Spleen (tissue), 11 donors: ENCODE results near the gene HSF4. TPM values are rescaled to one million over a fixed set of nuclear protein-coding genes. Genes with fewer than 3 reads are reported as not detected.
A peak's percentile ranks its signal among the peaks of the same experiment; 100 is the strongest.

ENCODE experiments used
- DNase-seq: peaks from one replicate; pipeline ENCODE4 v3.0.0-alpha.2; 2020
- H3K27ac ChIP-seq, 8 donors: fragments of 200-600 bp; sonication (generic) in 7 of 8; 1 replicate in 4 of 8; 2 replicates in 4 of 8; pipeline versions ENCODE4 v1.5.0 to v1.8.0; 2016 to 2021; ENCODE audit warnings: inconsistent platforms in 4 of 8, mild to moderate bottlenecking in 4 of 8, moderate library complexity in 1 of 8
- H3K27me3 ChIP-seq, 7 donors: fragments of 200-600 bp; sonication (generic) in 6 of 7; replicated peaks in 1 of 7; 1 replicate in 4 of 7; 2 replicates in 3 of 7; pipeline versions ENCODE4 v1.5.0 to v1.8.0; 2016 to 2021; ENCODE audit warnings: inconsistent platforms in 3 of 7, mild to moderate bottlenecking in 1 of 7
- H3K36me3 ChIP-seq, 6 donors: fragments of 200-600 bp; sonication (generic) in 5 of 6; 1 replicate in 4 of 6; 2 replicates in 2 of 6; pipeline versions ENCODE4 v1.5.0 to v1.8.0; 2016 to 2021; ENCODE audit warnings: inconsistent platforms in 2 of 6
- H3K4me1 ChIP-seq, 6 donors: fragments of 200-600 bp; sonication (generic) in 5 of 6; 1 replicate in 3 of 6; 2 replicates in 3 of 6; pipeline versions ENCODE4 v1.5.0 to v1.8.0; 2016 to 2021; ENCODE audit warnings: inconsistent platforms in 3 of 6
- H3K4me3 ChIP-seq, 8 donors: fragments of 200-600 bp; sonication (generic) in 7 of 8; 1 replicate in 4 of 8; 2 replicates in 4 of 8; pipeline versions ENCODE4 v1.5.0 to v1.8.0; 2016 to 2021; ENCODE audit warnings: inconsistent platforms in 4 of 8, mild to moderate bottlenecking in 4 of 8, moderate library complexity in 2 of 8
- H3K9me3 ChIP-seq, 8 donors: fragments of 200-600 bp; sonication (generic) in 7 of 8; 1 replicate in 4 of 8; 2 replicates in 4 of 8; pipeline versions ENCODE4 v1.5.0 to v1.8.0; 2016 to 2021; ENCODE audit warnings: inconsistent platforms in 4 of 8
- POLR2A ChIP-seq, 3 donors: fragments of 450-650 bp; IDR thresholded peaks; one replicate each; pipeline ENCODE4 v1.5.1; 2017; ENCODE audit warnings: antibody characterized with exemption in 3 of 3, mild to moderate bottlenecking in 1 of 3
- POLR2AphosphoS5 ChIP-seq, 3 donors: sonication (generic); formaldehyde crosslinking; IDR thresholded peaks; one replicate each; pipeline ENCODE4 v1.5.1; 2017; ENCODE audit warnings: antibody characterized with exemption in 3 of 3
- WGBS, 5 donors: extraction: QIAGEN DNeasy Blood & Tissue Kit in 3 of 5; methylation state at CpG; one replicate each; pipeline versions ENCODE4 v1.1.5 to v1.1.7; 2013 to 2018; 5-methylcytosine and 5-hydroxymethylcytosine counted together
- intact Hi-C: fragments of 100-400 bp; cut with DNase I; formaldehyde crosslinking; loops from one replicate; pipeline ENCODE4 v1.15.0; 2023; ENCODE audit warnings: low total_unique reads
- polyA plus RNA-seq, 3 donors: library from polyadenylated mRNA; stranded (reverse); fragments of 200-250 nt; gene quantifications; one replicate each; pipeline ENCODE4 v1.2.1, GENCODE V29; 2013
- total RNA-seq, 7 donors: library from RNA; depleted of rRNA in 3 of 7; stranded (reverse); fragments of >200 nt in 3 of 7; fragmentation: NEBNext Ultra II Directional in 4 of 7; extraction: Animal tissue kit (Norgen Biotek cat#: 25700) in 4 of 7; gene quantifications; one replicate each; pipeline versions ENCODE4 v1.1.0 to v1.2.1, GENCODE V29; 2016 to 2021
- TF ChIP-seq, protein P1 (sequence below), 11 experiments: fragments of 200-600 bp in 7 of 11; fragments of 450-650 bp in 4 of 11; sonication (generic) in 4 of 11; IDR thresholded peaks in 8 of 11; conservative IDR thresholded peaks in 3 of 11; 1 replicate in 7 of 11; 2 replicates in 4 of 11; pipeline versions ENCODE4 v1.4.0 to v1.8.0; 2016 to 2021; ENCODE audit warnings: antibody characterized with exemption in 11 of 11, inconsistent platforms in 4 of 11, mild to moderate bottlenecking in 1 of 11
- donor health status: healthy with polysubstance abuse.
- donor health status: DM: no; HTN: no; CAD: no; lungs with moderate emphysema.
- donor health status: DM: no; HTN: no; CAD: no.
- donor health status: Bipolar disorder and iron deficiency.
- donor health status: healthy.
- donor health status: DM: no; HTN: no; CAD: no.
- donor health status: DM: yes; HTN: yes; CAD: no.

Gene HSF4
- total and polyA plus RNA-seq, 10 donors = 11.5 to 43.7 (median 20.3) TPM

DNA sequence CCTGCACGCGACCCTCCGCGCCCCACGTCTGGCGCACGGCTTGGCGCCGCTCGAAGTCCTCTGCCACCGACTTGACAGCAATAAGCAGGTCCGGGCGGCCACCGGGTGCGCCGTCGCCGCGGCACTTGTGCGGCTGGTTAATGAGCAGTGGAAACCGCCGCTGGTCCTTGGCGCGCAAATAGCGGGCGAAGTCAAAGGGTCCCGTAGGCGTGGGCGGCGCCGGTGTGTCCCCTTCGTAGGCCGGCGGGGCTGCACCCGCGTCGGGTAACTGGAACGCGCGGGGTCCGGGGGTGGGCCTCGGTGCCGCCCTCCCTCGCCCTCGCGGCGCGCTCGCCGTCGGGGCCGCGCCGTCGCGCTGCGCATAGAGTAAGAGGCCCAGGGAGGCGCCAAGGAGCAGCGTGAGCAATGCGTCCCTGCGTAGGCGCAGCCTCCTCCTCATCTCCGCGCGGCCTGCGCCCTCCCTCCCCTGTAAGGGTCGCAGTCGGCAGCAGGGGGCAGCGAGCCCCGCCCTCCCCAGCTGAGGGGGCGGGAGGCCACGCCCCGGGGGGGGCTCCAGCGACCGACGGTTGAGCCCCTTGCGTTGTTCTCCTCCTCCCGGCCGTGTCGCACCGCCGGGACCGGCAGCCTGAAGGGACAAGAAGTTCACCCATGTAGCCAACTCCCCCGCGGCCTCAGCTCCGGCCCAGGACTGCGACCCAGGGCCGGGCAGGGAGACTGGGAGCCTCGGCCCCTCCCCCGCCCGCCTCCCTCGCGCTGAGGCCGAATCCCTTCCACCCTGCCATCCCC lies 14.3 kb upstream of the HSF4 start:
- DNase-seq = peak; percentile 79
- 10 to 18% (median 11%) methylated on average over 21 to 94 of the region's 94 CpGs for WGBS, 5 donors
- intact Hi-C loops = loop anchor here (5.0 kb wide), 1 partner anchor 173 kb away; no protein-coding TSS in a partner anchor
- TF ChIP-seq POLR2A (IDR thresholded peaks at IDR 0.05) = no peak
- peak; percentile 13 to 79 (median 55) for TF ChIP-seq POLR2AphosphoS5 (IDR thresholded peaks at IDR 0.05)
- TF ChIP-seq, protein P1, sequence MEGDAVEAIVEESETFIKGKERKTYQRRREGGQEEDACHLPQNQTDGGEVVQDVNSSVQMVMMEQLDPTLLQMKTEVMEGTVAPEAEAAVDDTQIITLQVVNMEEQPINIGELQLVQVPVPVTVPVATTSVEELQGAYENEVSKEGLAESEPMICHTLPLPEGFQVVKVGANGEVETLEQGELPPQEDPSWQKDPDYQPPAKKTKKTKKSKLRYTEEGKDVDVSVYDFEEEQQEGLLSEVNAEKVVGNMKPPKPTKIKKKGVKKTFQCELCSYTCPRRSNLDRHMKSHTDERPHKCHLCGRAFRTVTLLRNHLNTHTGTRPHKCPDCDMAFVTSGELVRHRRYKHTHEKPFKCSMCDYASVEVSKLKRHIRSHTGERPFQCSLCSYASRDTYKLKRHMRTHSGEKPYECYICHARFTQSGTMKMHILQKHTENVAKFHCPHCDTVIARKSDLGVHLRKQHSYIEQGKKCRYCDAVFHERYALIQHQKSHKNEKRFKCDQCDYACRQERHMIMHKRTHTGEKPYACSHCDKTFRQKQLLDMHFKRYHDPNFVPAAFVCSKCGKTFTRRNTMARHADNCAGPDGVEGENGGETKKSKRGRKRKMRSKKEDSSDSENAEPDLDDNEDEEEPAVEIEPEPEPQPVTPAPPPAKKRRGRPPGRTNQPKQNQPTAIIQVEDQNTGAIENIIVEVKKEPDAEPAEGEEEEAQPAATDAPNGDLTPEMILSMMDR (IDR thresholded peaks at IDR 0.05 in 8 of 11, conservative IDR thresholded peaks at IDR 0.05 in 3 of 11) = peak in 1 of 11 experiments; percentile 34
- Histone ChIP-seq H3K4me1 (peaks cover 11 to 46% (median 31%) of the 10 kb centered on the region in 6 donors), H3K27me3 (peaks cover 0 to 46% (median 23%) of the 10 kb centered on the region in 7 donors), H3K9me3 (no peaks in the 10 kb centered on the region), H3K4me3 (peak overlapping the region; percentile 38 to 73 (median 49)), H3K27ac (peak overlapping the region; percentile 57 to 85 (median 80)), H3K36me3 (peaks cover 0 to 52% (median 35%) of the 10 kb centered on the region in 6 donors)

DNA sequence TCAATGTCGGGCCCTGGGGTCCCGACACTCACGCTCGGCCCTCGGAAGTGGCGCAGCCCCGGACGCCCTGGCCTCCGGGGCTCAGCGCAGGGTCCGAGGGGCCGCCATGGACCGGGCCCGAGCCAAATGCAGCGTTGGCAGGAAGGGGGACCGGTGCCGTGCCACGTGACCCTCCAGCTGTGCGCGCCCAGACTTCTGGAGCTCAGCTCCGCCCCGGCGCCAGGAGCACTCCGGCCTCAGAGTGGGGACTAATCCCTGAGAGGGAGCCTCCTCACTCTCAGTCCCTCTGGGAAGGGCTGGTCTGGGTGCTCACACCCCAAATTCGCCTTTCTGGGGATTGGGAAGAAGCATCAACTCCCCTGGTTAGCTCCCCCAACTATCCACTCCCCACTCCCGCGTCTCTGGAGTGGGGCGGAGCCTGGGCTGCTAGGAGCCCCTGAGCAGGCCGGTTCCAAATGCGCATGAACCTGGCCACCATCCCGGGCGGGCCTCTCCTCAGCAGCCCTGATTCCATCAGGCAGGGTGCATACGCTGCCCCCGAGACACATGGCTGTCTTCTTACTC lies 13.6 kb upstream of the HSF4 start, which contains the start of gene B3GNT9:
Gene B3GNT9, minus strand, starts transcription at position 166 of the 564 bp plus-strand sequence. CDS start 513 bp downstream, outside the sequence.
- peak in 2 of 3 donors; percentile 66 to 76 for TF ChIP-seq POLR2AphosphoS5 (IDR thresholded peaks at IDR 0.05)
- TF ChIP-seq POLR2A (IDR thresholded peaks at IDR 0.05) = no peak
- H3K36me3 ChIP-seq = peaks cover 0 to 45% (median 28%) of the 10 kb centered on the region in 6 donors
- DNase-seq = peak; percentile 86
- 2 to 7% (median 3%) methylated on average over 30 to 34 of the region's 34 CpGs for WGBS, 5 donors
- H3K27me3 ChIP-seq = peaks cover 0 to 46% (median 23%) of the 10 kb centered on the region in 7 donors
- H3K27ac ChIP-seq = peak within 1 kb of the TSS; percentile 57 to 85 (median 80)
- intact Hi-C loops = loop anchor here (5.0 kb wide), 1 partner anchor 174 kb away; no protein-coding TSS in a partner anchor
- H3K4me3 ChIP-seq = peak within 1 kb of the TSS; percentile 38 to 73 (median 49)
- H3K9me3 ChIP-seq = no peaks in the 10 kb centered on the region
- peaks cover 17 to 53% (median 37%) of the 10 kb centered on the region in 6 donors for H3K4me1 ChIP-seq

DNA sequence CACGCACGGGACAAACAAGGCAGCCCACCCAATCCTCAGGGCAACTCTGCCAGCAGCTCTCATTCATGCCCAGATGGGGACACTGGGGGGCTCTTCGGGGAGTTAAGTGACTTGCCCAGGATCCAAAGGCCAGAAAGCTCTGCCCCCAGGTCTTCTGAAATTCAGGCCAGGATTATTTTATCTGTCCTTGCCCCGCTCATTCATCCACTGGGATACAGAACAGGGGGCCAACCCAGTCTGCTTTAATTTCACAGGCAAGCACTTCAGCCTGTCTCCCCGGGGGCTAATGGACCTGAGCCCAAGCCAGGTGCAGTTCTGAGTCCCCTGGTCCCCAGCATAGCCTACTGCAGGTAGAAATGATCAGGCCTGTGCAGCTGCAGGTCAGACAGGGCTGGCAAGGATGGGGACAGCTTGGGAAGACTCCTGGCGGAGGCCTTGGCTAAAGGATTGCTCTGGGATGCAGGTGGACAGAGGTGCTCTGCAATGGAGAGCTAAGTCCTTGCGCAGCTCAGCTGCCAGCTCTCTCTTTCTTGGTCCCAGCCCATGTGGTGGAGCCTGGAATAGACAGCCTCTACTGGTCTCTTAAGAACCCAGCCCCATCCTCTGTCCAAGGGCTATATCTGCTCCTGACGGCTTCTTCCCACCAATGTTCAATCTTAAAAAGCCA lies 13.0 kb upstream of the HSF4 start:
- Histone ChIP-seq H3K27me3 (peaks cover 0 to 46% (median 23%) of the 10 kb centered on the region in 7 donors), H3K4me3 (peak overlapping the region in 4 of 8 donors; percentile 47 to 73 (median 56)), H3K4me1 (peaks cover 19 to 59% (median 41%) of the 10 kb centered on the region in 6 donors), H3K27ac (peak overlapping the region in 7 of 8 donors; percentile 78 to 85 (median 81)), H3K9me3 (no peaks in the 10 kb centered on the region), H3K36me3 (peaks cover 0 to 39% (median 21%) of the 10 kb centered on the region in 6 donors)
- TF ChIP-seq, protein P1 (IDR thresholded peaks at IDR 0.05 in 8 of 11, conservative IDR thresholded peaks at IDR 0.05 in 3 of 11) = no peak
- TF ChIP-seq POLR2AphosphoS5 (IDR thresholded peaks at IDR 0.05) (no peak), POLR2A (IDR thresholded peaks at IDR 0.05) (no peak)
- intact Hi-C loops = loop anchor here (5.0 kb wide), 1 partner anchor 174 kb away; no protein-coding TSS in a partner anchor
- DNase-seq = no peak
- WGBS, 5 donors = 67 to 84% (median 68%) methylated on average over 6 to 8 of the region's 8 CpGs
